ENCODE measurements around the gene FBXW8.

FBXW8 gene

GRCh38 chr12:116958402-116959197, 47.9 kb downstream of the FBXW8 start:
- DNase-seq (ENCODE audit: low read depth): peak; percentile 36

GRCh38 chr12:116959198-116959460, 48.4 kb downstream of the FBXW8 start:
- DNase-seq (ENCODE audit: low read depth): no peak

- DNase-seq (ENCODE audit: low read depth): no peak
Measured at GRCh38 chr12:116959845-116960514, 49.2 kb downstream of the FBXW8 start.

GRCh38 chr12:116962197-116962596, 51.4 kb downstream of the FBXW8 start:
- no peak for DNase-seq (ENCODE audit: low read depth)

GRCh38 chr12:116962783-116963356, 52.1 kb downstream of the FBXW8 start:
- DNase-seq (ENCODE audit: low read depth): no peak

- DNase-seq (ENCODE audit: low read depth): no peak
Measured at GRCh38 chr12:116964054-116965050, 53.6 kb downstream of the FBXW8 start.

GRCh38 chr12:116968986-116969385, 58.2 kb downstream of the FBXW8 start:
- no peak for DNase-seq (ENCODE audit: low read depth)

GRCh38 chr12:116969615-116970585, 59.1 kb downstream of the FBXW8 start:
- peak; percentile 42 for DNase-seq (ENCODE audit: low read depth)

GRCh38 chr12:116971222-116971621, 60.5 kb downstream of the FBXW8 start:
- no peak for DNase-seq (ENCODE audit: low read depth)

- peak; percentile 64 for DNase-seq (ENCODE audit: low read depth)
Measured at GRCh38 chr12:116975779-116976393, 65.1 kb downstream of the FBXW8 start.

- peak; percentile 73 for DNase-seq (ENCODE audit: low read depth)
Measured at GRCh38 chr12:116977465-116978380, 67.0 kb downstream of the FBXW8 start.

- no peak for DNase-seq (ENCODE audit: low read depth)
Measured at GRCh38 chr12:116978791-116979508, 68.2 kb downstream of the FBXW8 start.

GRCh38 chr12:116980083-116980482, 69.3 kb downstream of the FBXW8 start:
- DNase-seq (ENCODE audit: low read depth): peak; percentile 28

- peak; percentile 95 for DNase-seq (ENCODE audit: low read depth)
Measured at GRCh38 chr12:116982791-116983411, 72.2 kb downstream of the FBXW8 start.

GRCh38 chr12:116984098-116984497, 73.3 kb downstream of the FBXW8 start:
- no peak for DNase-seq (ENCODE audit: low read depth)

- peak; percentile 22 for DNase-seq (ENCODE audit: low read depth)
Measured at GRCh38 chr12:116990329-116990728, 79.6 kb downstream of the FBXW8 start.

- DNase-seq (ENCODE audit: low read depth): peak; percentile 85
Measured at GRCh38 chr12:116990971-116991966, 80.5 kb downstream of the FBXW8 start.

Data from EH (cell line).